Fibroblast of lung (primary cell): ENCODE data around the gene HRK. TPM values are rescaled to one million over a fixed set of nuclear protein-coding genes. Genes with fewer than 3 reads are reported as not detected.
A peak's percentile ranks its signal among the peaks of the same experiment; 100 is the strongest.

Experiments
- DNase-seq, 2 donors: peaks; one replicate each; pipeline versions ENCODE4 v3.0.0 to v3.0.0-alpha.2; 2010; ENCODE audit warnings: low read depth in 2 of 2
- H2AFZ ChIP-seq: 2 replicates; pipeline ENCODE4 v1.5.1; 2012; ENCODE audit warnings: low read length, control low read depth, inconsistent platforms
- H3K27ac ChIP-seq: 2 replicates; pipeline ENCODE4 v1.5.1; 2011; ENCODE audit warnings: low read length, control low read depth; ENCODE audit not compliant: insufficient read depth
- H3K27me3 ChIP-seq: 2 replicates; pipeline ENCODE4 v1.5.1; 2011; ENCODE audit warnings: mild to moderate bottlenecking, low read length; ENCODE audit not compliant: control insufficient read depth, insufficient read depth
- H3K36me3 ChIP-seq: 2 replicates; pipeline ENCODE4 v1.5.1; 2011; ENCODE audit warnings: low read length; ENCODE audit not compliant: control insufficient read depth, insufficient read depth
- H3K4me1 ChIP-seq: 2 replicates; pipeline ENCODE4 v1.5.1; 2011; ENCODE audit warnings: low read length; ENCODE audit not compliant: control insufficient read depth, insufficient read depth; ENCODE audit errors: extremely low read depth
- H3K4me2 ChIP-seq: 2 replicates; pipeline ENCODE4 v1.5.1; 2011; ENCODE audit warnings: low read length, control low read depth; ENCODE audit not compliant: insufficient read depth; ENCODE audit errors: extremely low read depth
- H3K4me3 ChIP-seq, 4 experiments: fragments of 200-600 bp in 1 of 4; sonication (generic) in 1 of 4; replicated peaks in 1 of 4; 2 replicates each; pipeline ENCODE4 v1.5.1; 2011 to 2016; ENCODE audit warnings: low read length in 4 of 4, low read depth in 3 of 4, mild to moderate bottlenecking in 3 of 4, control low read depth in 2 of 4, inconsistent platforms in 1 of 4, mixed read lengths in 1 of 4; ENCODE audit not compliant: insufficient read depth in 1 of 4; ENCODE audit errors: control extremely low read depth in 1 of 4
- H3K79me2 ChIP-seq: 2 replicates; pipeline ENCODE4 v1.5.1; 2012; ENCODE audit warnings: mild to moderate bottlenecking, low read length, inconsistent platforms; ENCODE audit not compliant: control insufficient read depth, insufficient read depth
- H3K9ac ChIP-seq: 2 replicates; pipeline ENCODE4 v1.5.1; 2011; ENCODE audit warnings: mild to moderate bottlenecking, low read length, control low read depth; ENCODE audit not compliant: insufficient read depth
- H3K9me3 ChIP-seq: 2 replicates; pipeline ENCODE4 v1.5.1; 2012; ENCODE audit warnings: low read depth, low read length; ENCODE audit not compliant: control insufficient read depth, insufficient read depth
- H4K20me1 ChIP-seq: 2 replicates; pipeline ENCODE4 v1.5.1; 2011; ENCODE audit warnings: low read length; ENCODE audit not compliant: control insufficient read depth, insufficient read depth; ENCODE audit errors: extremely low read depth
- EZH2 ChIP-seq: IDR thresholded peaks from 2 replicates; pipeline ENCODE4 v1.5.1; 2012; ENCODE audit warnings: low read length, control low read depth, mild to moderate bottlenecking; ENCODE audit errors: missing control alignments
- polyA plus RNA-seq, 2 donors: library from polyadenylated mRNA; depleted of rRNA in 1 of 2; stranded (reverse) in 1 of 2; unstranded in 1 of 2; fragments of >200 nt; gene quantifications; 2 replicates each; pipeline ENCODE4 v1.2.1, GENCODE V29; 2011 to 2012; ENCODE audit warnings: missing spikeins in 1 of 2
- total RNA-seq: library from RNA; depleted of rRNA; stranded (reverse); fragments of >200 nt; gene quantifications from 2 replicates; pipeline ENCODE4 v1.2.1, GENCODE V29; 2014
- TF ChIP-seq, protein P1 (sequence below), 2 donors: IDR thresholded peaks in 1 of 2; conservative IDR thresholded peaks in 1 of 2; 1 replicate in 1 of 2; 2 replicates in 1 of 2; pipeline ENCODE4 v1.5.1; 2011 to 2012; ENCODE audit warnings: low read length in 2 of 2, control low read depth in 1 of 2, inconsistent platforms in 1 of 2, low read depth in 1 of 2, mild to moderate bottlenecking in 1 of 2

The HRK gene
- total and polyA plus RNA-seq, 2 donors (not counting 1 experiment from before 2014, with no cell fraction given) = under 0.01 to 0.08 TPM

DNA sequence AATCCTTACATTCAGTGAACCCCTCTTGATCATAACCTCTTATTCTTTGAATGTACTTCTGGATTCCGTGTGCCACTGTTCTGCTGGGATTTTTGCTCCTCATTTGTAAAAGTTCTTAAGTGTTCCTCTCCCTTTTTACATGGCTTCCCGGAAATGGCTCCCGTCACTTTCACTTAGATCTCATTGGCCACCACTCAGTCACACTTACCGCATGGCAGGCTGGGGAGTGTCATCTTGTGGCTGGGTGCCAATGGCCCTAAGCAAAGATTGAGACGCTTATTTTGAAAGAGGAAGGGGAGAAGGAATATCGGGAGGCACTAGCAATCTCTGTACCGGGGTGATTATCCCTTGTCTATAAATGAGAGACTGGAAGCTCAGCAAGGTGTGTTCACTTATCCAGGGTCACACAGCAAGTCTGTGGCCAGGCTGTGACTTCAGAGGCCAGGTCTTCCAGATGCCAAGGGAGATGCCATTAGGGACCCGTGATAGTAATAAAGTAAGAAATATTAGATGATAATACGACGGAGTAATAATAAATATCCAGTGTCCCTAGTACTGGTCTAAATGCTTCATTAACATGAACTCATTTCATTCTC lies 74.3 kb downstream of the HRK start:
- H3K36me3 ChIP-seq = no peaks in the 10 kb centered on the region
- no peaks in the 10 kb centered on the region for H4K20me1 ChIP-seq
- no peaks in the 10 kb centered on the region for H3K9me3 ChIP-seq
- H3K79me2 ChIP-seq = no peaks in the 10 kb centered on the region
- H3K4me2 ChIP-seq = peak overlapping the region; percentile 25
- TF ChIP-seq, protein P1, sequence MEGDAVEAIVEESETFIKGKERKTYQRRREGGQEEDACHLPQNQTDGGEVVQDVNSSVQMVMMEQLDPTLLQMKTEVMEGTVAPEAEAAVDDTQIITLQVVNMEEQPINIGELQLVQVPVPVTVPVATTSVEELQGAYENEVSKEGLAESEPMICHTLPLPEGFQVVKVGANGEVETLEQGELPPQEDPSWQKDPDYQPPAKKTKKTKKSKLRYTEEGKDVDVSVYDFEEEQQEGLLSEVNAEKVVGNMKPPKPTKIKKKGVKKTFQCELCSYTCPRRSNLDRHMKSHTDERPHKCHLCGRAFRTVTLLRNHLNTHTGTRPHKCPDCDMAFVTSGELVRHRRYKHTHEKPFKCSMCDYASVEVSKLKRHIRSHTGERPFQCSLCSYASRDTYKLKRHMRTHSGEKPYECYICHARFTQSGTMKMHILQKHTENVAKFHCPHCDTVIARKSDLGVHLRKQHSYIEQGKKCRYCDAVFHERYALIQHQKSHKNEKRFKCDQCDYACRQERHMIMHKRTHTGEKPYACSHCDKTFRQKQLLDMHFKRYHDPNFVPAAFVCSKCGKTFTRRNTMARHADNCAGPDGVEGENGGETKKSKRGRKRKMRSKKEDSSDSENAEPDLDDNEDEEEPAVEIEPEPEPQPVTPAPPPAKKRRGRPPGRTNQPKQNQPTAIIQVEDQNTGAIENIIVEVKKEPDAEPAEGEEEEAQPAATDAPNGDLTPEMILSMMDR (conservative IDR thresholded peaks at IDR 0.05 in 1 of 2, IDR thresholded peaks at IDR 0.05 in 1 of 2; ENCODE audit: low read depth in 1 of 2, low read length in 2 of 2) = no peak
- no peak for TF ChIP-seq EZH2
- no peak overlapping the region for H3K27ac ChIP-seq
- H3K4me3 ChIP-seq = peak overlapping the region in 1 of 4 experiments; percentile 16
- DNase-seq = peak in 1 of 2 donors; percentile 30
- H3K4me1 ChIP-seq = no peaks in the 10 kb centered on the region
- no peak overlapping the region for H3K9ac ChIP-seq
- H2AFZ ChIP-seq = peak overlapping the region; percentile 69
- no peaks in the 10 kb centered on the region for H3K27me3 ChIP-seq

Other genes with a start within 250 kb of the HRK start
- 14.9 and 18.8 TPM in 2 replicates for gene SPRING1, start 143.4 kb downstream of the HRK start, total RNA-seq
- gene SPRING1, start 143.4 kb downstream of the HRK start, polyA plus RNA-seq = 14.6 and 16.3 TPM in 2 replicates
- gene RNFT2, start 143.1 kb downstream of the HRK start, total RNA-seq = 2.3 and 3.1 TPM in 2 replicates
- gene RNFT2, start 143.1 kb downstream of the HRK start, polyA plus RNA-seq = 0.95 and 4.3 TPM in 2 replicates
- 10.8 and 11.7 TPM in 2 replicates for gene FBXW8, start 29.5 kb upstream of the HRK start, total RNA-seq
- 20.9 and 21.4 TPM in 2 replicates for gene FBXW8, start 29.5 kb upstream of the HRK start, polyA plus RNA-seq
- gene TESC, start 218.0 kb upstream of the HRK start, total RNA-seq = not detected in 2 replicates
- not detected in 2 replicates for gene TESC, start 218.0 kb upstream of the HRK start, polyA plus RNA-seq